K562 (cell line): ENCODE results near the gene NBPF3. TPM values are rescaled to one million over a fixed set of nuclear protein-coding genes. Genes with fewer than 3 reads are reported as not detected.

ENCODE experiments used
- ATAC-seq: fragments of 200-7000 bp; cut with Tn5 transposase; 3 replicates; pipeline ENCODE4 v1.9.1; 2020; ENCODE audit warnings: moderate library complexity
- BruUV-seq: library from RNA; stranded (reverse); fragments of 400-500 nt; replicated peaks from 2 replicates; lab custom pipeline; 2021; lab: Mats Ljungman, UMichigan
- CTCF ChIA-PET: fragments of 300-600 bp; formaldehyde crosslinking; extraction: SDS; loops from one replicate; lab custom pipeline; 2021; ENCODE audit warnings: low intra/inter-chr PET ratio; lab: Yijun Ruan, JAX
- POLR2A ChIA-PET: fragments of 300-600, 350-650 bp; sonication (Branson Sonifier 250); formaldehyde crosslinking; extraction: SDS; loops from one replicate; lab custom pipeline; 2021; ENCODE audit warnings: antibody characterized with exemption, inconsistent platforms; lab: Yijun Ruan, JAX
- DNase-seq, 4 experiments: peaks; one replicate each; pipeline versions ENCODE4 v3.0.0 to v3.0.0-alpha.2; 2011 to 2018; ENCODE audit warnings: low spot score in 3 of 4, mixed read lengths in 3 of 4; ENCODE audit errors: extremely low read depth in 1 of 4
- FAIRE-seq: peaks from 2 replicates; lab custom pipeline; 2011; peaks lifted over from hg19 to GRCh38; lab: Jason Lieb, UNC
- H2AFZ ChIP-seq: 2 replicates; pipeline ENCODE4 v1.6.0; 2011; ENCODE audit warnings: low read depth, low read length, control low read depth, inconsistent platforms
- H3K27ac ChIP-seq: fragments of 200-600 bp; 3 replicates; pipeline ENCODE4 v1.8.0; 2011; ENCODE audit warnings: low read depth, mild to moderate bottlenecking, control low read depth, inconsistent platforms, low read length, moderate library complexity, mixed read lengths; ENCODE audit errors: extremely low read depth
- H3K27me3 ChIP-seq, 2 experiments: fragments of 300-600 bp in 1 of 2; 2 replicates in 1 of 2; 3 replicates in 1 of 2; pipeline versions ENCODE4 v1.6.0 to v1.8.0; 2011; ENCODE audit warnings: inconsistent platforms in 2 of 2, low read length in 2 of 2, mild to moderate bottlenecking in 1 of 2, mixed read lengths in 1 of 2, moderate library complexity in 1 of 2; ENCODE audit not compliant: control insufficient read depth in 2 of 2, insufficient read depth in 2 of 2
- H3K36me3 ChIP-seq: fragments of 300-600 bp; 3 replicates; pipeline ENCODE4 v1.8.0; 2011; ENCODE audit warnings: mild to moderate bottlenecking, low read length, inconsistent platforms; ENCODE audit not compliant: control insufficient read depth, insufficient read depth
- H3K4me1 ChIP-seq, 2 experiments: fragments of 200-600 bp in 1 of 2; replicated peaks in 1 of 2; 2 replicates in 1 of 2; 3 replicates in 1 of 2; pipeline versions ENCODE4 v1.5.1 to v1.8.0; 2011; ENCODE audit warnings: inconsistent platforms in 2 of 2, low read length in 2 of 2, mild to moderate bottlenecking in 1 of 2, mixed read lengths in 1 of 2, moderate library complexity in 1 of 2; ENCODE audit not compliant: control insufficient read depth in 2 of 2, insufficient read depth in 2 of 2
- H3K4me2 ChIP-seq: 2 replicates; pipeline ENCODE4 v1.6.1; 2011; ENCODE audit warnings: low read length, control low read depth, inconsistent platforms, mixed read lengths; ENCODE audit not compliant: insufficient read depth
- H3K4me3 ChIP-seq: fragments of 200-600 bp; sonication (generic), shearing (Covaris generic); 2 replicates; pipeline ENCODE4 v1.5.1; 2016; ENCODE audit warnings: control low read depth, inconsistent platforms
- H3K79me2 ChIP-seq: fragments of 200-600 bp; 3 replicates; pipeline ENCODE4 v1.8.0; 2011; ENCODE audit warnings: low read length, inconsistent platforms; ENCODE audit not compliant: control insufficient read depth, insufficient read depth
- H3K9ac ChIP-seq, 2 experiments: 2 replicates each; pipeline versions ENCODE4 v1.6.0 to v1.6.1; 2011; ENCODE audit warnings: low read depth in 2 of 2, low read length in 2 of 2, control low read depth in 1 of 2, inconsistent platforms in 1 of 2, mild to moderate bottlenecking in 1 of 2, mixed read lengths in 1 of 2; ENCODE audit not compliant: insufficient read depth in 1 of 2
- H3K9me1 ChIP-seq: one replicate; pipeline ENCODE4 v1.6.0; 2011; ENCODE audit warnings: inconsistent platforms, mild to moderate bottlenecking, low read length, moderate library complexity; ENCODE audit not compliant: control insufficient read depth, insufficient read depth
- H3K9me3 ChIP-seq: replicated peaks from 2 replicates; pipeline ENCODE4 v1.5.1; 2011; ENCODE audit warnings: low read depth, low read length, inconsistent platforms; ENCODE audit not compliant: control insufficient read depth, insufficient read depth
- H4K20me1 ChIP-seq: replicated peaks from 2 replicates; pipeline ENCODE4 v1.6.1; 2011; ENCODE audit warnings: low read length, inconsistent platforms, mixed read lengths; ENCODE audit not compliant: control insufficient read depth, insufficient read depth
- CHD4 ChIP-seq: fragments of 200-600 bp; sonication (generic); IDR thresholded peaks from 3 replicates; pipeline ENCODE4 v1.6.1; 2012; ENCODE audit warnings: low read depth, mild to moderate bottlenecking, mixed read lengths, low read length, inconsistent platforms; ENCODE audit not compliant: insufficient read depth, insufficient replicate concordance, poor library complexity, severe bottlenecking
- EGR1 ChIP-seq: fragments of 450-650 bp; conservative IDR thresholded peaks from 2 replicates; pipeline ENCODE4 v1.6.1; 2017; ENCODE audit warnings: mild to moderate bottlenecking
- FOXJ3 ChIP-seq: sonication (generic); formaldehyde crosslinking; IDR thresholded peaks from 2 replicates; pipeline ENCODE4 v1.4.0; 2020; ENCODE audit warnings: mild to moderate bottlenecking, missing genetic modification reagents
- HDAC8 ChIP-seq: fragments of 450-650 bp; IDR thresholded peaks from 2 replicates; pipeline ENCODE4 v1.6.1; 2016; ENCODE audit warnings: mild to moderate bottlenecking, missing genetic modification characterization, moderate library complexity, missing compliant biosample characterization
- MIER1 ChIP-seq: fragments of 450-650 bp; IDR thresholded peaks from 2 replicates; pipeline ENCODE4 v1.6.1; 2016; ENCODE audit warnings: antibody characterized with exemption, mild to moderate bottlenecking, low read depth
- RB1 ChIP-seq: fragments of 450-650 bp; IDR thresholded peaks from 2 replicates; pipeline ENCODE4 v1.6.1; 2017; ENCODE audit warnings: low read depth, mild to moderate bottlenecking
- RFX7 ChIP-seq: fragments of 250-450 bp; sonication (Bioruptor Pico); IDR thresholded peaks from 2 replicates; pipeline ENCODE4 v1.5.1; 2021; ENCODE audit warnings: mild to moderate bottlenecking
- TAF15 ChIP-seq: fragments of 200-400 bp; formaldehyde crosslinking; IDR thresholded peaks from 2 replicates; pipeline ENCODE4 v1.6.1; 2017; ENCODE audit warnings: mild to moderate bottlenecking, low read depth, low read length, moderate library complexity
- ZBTB7A ChIP-seq: IDR thresholded peaks from 2 replicates; pipeline ENCODE4 v1.6.1; 2011; ENCODE audit warnings: low read depth, mild to moderate bottlenecking, low read length, moderate library complexity, borderline replicate concordance; ENCODE audit not compliant: control insufficient read depth
- ZNF282 ChIP-seq: sonication (generic); formaldehyde crosslinking; IDR thresholded peaks from 2 replicates; pipeline ENCODE4 v1.8.1; 2023; ENCODE audit warnings: missing genetic modification reagents
- ZNF586 ChIP-seq: fragments of 450-650 bp; formaldehyde crosslinking; conservative IDR thresholded peaks from 2 replicates; pipeline ENCODE4 v1.4.0; 2020; ENCODE audit warnings: mild to moderate bottlenecking, moderate library complexity
- ZNF766 ChIP-seq: fragments of 200-800 bp; sonication (Bioruptor generic); conservative IDR thresholded peaks from 2 replicates; pipeline ENCODE4 v1.6.1; 2016; ENCODE audit warnings: missing genetic modification characterization, missing compliant biosample characterization
- WGBS: fragments of 100-300 bp; shearing (Covaris generic); methylation state at CpG from one replicate; pipeline ENCODE4 v1.1.6; 2016; ENCODE audit warnings: low coverage, mixed read lengths; ENCODE audit not compliant: insufficient coverage; ENCODE audit errors: missing lambda C conversion rate; 5-methylcytosine and 5-hydroxymethylcytosine counted together
- in situ Hi-C: fragments of 300-500 bp; cut with MboI; formaldehyde crosslinking; loops from 4 replicates; pipeline ENCODE4 v1.15.0; 2018; ENCODE audit warnings: inconsistent platforms, mixed read lengths
- intact Hi-C: fragments of 100-400 bp; cut with micrococcal nuclease; formaldehyde crosslinking; loops from 2 replicates; pipeline ENCODE4 v1.14.2; 2022
- polyA plus RNA-seq, 8 experiments: library from polyadenylated mRNA; depleted of rRNA in 4 of 8; stranded (reverse) in 5 of 8; unstranded in 3 of 8; fragments of >200 nt; fragmentation: Nextera tagmentation in 2 of 8; fragmentation: Illumina TruSeq in 1 of 8; extraction: Ambion mirVana in 2 of 8; extraction: Trizol in 1 of 8; gene quantifications; 2 replicates each; pipeline versions ENCODE4 v1.2.1 to v1.2.3, GENCODE V29; 2011 to 2014; ENCODE audit warnings: inconsistent platforms in 1 of 8, missing spikeins in 1 of 8
- total RNA-seq, 7 experiments: library from RNA; depleted of rRNA in 6 of 7; stranded (reverse); fragments of >200 nt in 6 of 7; fragmentation: Illumina TruSeq in 2 of 7; extraction: Trizol in 2 of 7; gene quantifications; 2 replicates each; pipeline versions ENCODE4 v1.2.1 to v1.2.3, GENCODE V29; 2011 to 2021; ENCODE audit warnings: low replicate concordance in 1 of 7
- TF ChIP-seq, protein P1 (sequence below): sonication (generic); formaldehyde crosslinking; IDR thresholded peaks from 2 replicates; pipeline ENCODE4 v1.8.0; 2022; ENCODE audit warnings: mild to moderate bottlenecking, missing genetic modification reagents, borderline replicate concordance
- TF ChIP-seq, protein P2 (sequence below): sonication (generic); formaldehyde crosslinking; IDR thresholded peaks from 2 replicates; pipeline ENCODE4 v1.8.1; 2023; ENCODE audit warnings: mild to moderate bottlenecking, missing genetic modification reagents

Gene NBPF3
- total and polyA plus RNA-seq, 9 of the 15 experiments (the other 6 are each of a cell fraction or from before 2014, with no cell fraction given) = 1.5 to 7.3 (median 5.4) TPM

DNA sequence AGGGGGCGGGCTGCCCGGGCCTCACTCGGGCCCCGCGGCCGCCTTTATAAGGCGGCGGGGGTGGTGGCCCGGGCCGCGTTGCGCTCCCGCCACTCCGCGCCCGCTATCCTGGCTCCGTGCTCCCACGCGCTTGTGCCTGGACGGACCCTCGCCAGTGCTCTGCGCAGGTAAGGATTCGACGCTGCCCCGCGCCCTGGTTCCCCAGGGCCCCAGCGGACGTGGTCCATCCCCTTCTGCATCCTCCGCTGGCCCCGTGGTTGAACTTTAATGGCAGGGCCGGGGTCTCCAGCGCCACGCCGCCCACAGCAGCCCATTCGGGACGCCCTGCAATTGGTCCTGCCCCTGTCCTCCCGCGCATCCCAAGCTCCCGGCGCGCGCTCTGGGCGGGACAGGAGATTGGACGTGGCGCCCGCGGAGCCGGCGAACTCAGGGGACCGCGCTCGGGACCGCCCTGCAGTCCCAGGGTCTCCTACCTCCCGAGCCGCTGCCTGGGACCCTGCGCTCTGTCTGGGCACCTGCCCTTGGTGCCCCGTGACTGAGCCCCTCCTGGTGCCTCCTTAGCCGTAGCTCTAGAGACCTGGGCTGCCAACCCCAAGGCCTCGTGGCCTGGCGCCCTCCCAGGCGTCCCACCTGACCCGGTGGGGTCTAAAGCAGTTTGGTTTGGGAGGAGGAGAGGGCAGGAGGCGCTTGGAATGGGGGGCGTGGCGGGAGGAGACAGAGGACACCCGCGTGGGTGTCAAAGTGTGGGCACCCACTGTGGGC, 69.6 kb downstream of the NBPF3 start, which contains the start of gene ALPL:
TSS of gene ALPL (plus strand) at position 73 of the 762 bp plus-strand sequence. CDS start 44,659 bp downstream, outside the sequence.
- ChIA-PET POLR2A (interaction anchor here (0.6 to 0.9 kb wide), 2 partner anchors 13 to 514 kb away, joined by 3 to 4 read pairs; no protein-coding TSS in a partner anchor), CTCF (interaction anchor here (0.5 to 1.9 kb wide), 3 partner anchors 25 to 361 kb away, joined by 3 to 8 read pairs (median 6); no protein-coding TSS in a partner anchor)
- Histone ChIP-seq H4K20me1 (peaks cover 9% of the 10 kb centered on the region; the same call in 1 of the 2 replicates), H3K4me1 (peaks cover 0 to 14% of the 10 kb centered on the region in 2 experiments; a peak in 3 of 5 replicates), H3K4me2 (peak within 1 kb of the TSS; percentile 54), H3K9ac (peak within 1 kb of the TSS in 1 of 2 experiments; percentile 76; a peak in 1 of 4 replicates), H3K27me3 (peaks cover 30 to 47% of the 10 kb centered on the region in 2 experiments), H3K9me3 (no peaks in the 10 kb centered on the region), H3K79me2 (no peaks in the 10 kb centered on the region), H3K9me1 (no peaks in the 10 kb centered on the region), H2AFZ (peak within 1 kb of the TSS; percentile 66), H3K4me3 (no peak within 1 kb of the TSS), H3K27ac (no peak within 1 kb of the TSS), H3K36me3 (no peaks in the 10 kb centered on the region)
- ATAC-seq = peak; percentile 13; the same call in 1 of the 3 replicates
- 32% methylated on average over 48 of the region's 67 CpGs for WGBS
- DNase-seq = no peak
- BruUV-seq = no TSS peak
- in situ Hi-C loops (loop anchor here (5.0 to 25.0 kb wide), 2 partner anchors 78 to 153 kb away; partner anchors contain the start of gene RAP1GAP), intact Hi-C loops (loop anchor here (5.0 to 10.0 kb wide), 3 partner anchors 85 to 455 kb away; no protein-coding TSS in a partner anchor)
- FAIRE-seq = no peak
- TF ChIP-seq HDAC8 (tag) (no peak), TAF15 (no peak), FOXJ3 (CRISPR knock-in tag) (no peak), ZBTB7A (peak; percentile 80; the same call in 1 of the 2 replicates), CHD4 (no peak), MIER1 (no peak), RB1 (0 out of 2 replicates have a peak, but pooled peaks have one; percentile 3), ZNF766 (CRISPR knock-in tag) (no peak), ZNF586 (no peak), ZNF282 (CRISPR knock-in tag) (no peak), EGR1 (peak; percentile 33; the same call in 1 of the 2 replicates), RFX7 (CRISPR knock-in tag) (no peak)
- TF ChIP-seq, protein P1, sequence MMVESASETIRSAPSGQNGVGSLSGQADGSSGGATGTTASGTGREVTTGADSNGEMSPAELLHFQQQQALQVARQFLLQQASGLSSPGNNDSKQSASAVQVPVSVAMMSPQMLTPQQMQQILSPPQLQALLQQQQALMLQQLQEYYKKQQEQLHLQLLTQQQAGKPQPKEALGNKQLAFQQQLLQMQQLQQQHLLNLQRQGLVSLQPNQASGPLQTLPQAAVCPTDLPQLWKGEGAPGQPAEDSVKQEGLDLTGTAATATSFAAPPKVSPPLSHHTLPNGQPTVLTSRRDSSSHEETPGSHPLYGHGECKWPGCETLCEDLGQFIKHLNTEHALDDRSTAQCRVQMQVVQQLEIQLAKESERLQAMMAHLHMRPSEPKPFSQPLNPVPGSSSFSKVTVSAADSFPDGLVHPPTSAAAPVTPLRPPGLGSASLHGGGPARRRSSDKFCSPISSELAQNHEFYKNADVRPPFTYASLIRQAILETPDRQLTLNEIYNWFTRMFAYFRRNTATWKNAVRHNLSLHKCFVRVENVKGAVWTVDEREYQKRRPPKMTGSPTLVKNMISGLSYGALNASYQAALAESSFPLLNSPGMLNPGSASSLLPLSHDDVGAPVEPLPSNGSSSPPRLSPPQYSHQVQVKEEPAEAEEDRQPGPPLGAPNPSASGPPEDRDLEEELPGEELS (CRISPR knock-in tag) = 0 out of 2 replicates have a peak, but pooled peaks have one; percentile 20
- TF ChIP-seq, protein P2, sequence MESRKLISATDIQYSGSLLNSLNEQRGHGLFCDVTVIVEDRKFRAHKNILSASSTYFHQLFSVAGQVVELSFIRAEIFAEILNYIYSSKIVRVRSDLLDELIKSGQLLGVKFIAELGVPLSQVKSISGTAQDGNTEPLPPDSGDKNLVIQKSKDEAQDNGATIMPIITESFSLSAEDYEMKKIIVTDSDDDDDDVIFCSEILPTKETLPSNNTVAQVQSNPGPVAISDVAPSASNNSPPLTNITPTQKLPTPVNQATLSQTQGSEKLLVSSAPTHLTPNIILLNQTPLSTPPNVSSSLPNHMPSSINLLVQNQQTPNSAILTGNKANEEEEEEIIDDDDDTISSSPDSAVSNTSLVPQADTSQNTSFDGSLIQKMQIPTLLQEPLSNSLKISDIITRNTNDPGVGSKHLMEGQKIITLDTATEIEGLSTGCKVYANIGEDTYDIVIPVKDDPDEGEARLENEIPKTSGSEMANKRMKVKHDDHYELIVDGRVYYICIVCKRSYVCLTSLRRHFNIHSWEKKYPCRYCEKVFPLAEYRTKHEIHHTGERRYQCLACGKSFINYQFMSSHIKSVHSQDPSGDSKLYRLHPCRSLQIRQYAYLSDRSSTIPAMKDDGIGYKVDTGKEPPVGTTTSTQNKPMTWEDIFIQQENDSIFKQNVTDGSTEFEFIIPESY (CRISPR knock-in tag) = peak; percentile 58; the same call in 1 of the 2 replicates
